ENCODE data around the gene TTI1.

GRCh38 chr20:37941332-37941731 lies 91.9 kb downstream of the TTI1 start:
- no peak for TF ChIP-seq POLR2AphosphoS5 (IDR thresholded peaks at IDR 0.05; ENCODE audit: low read depth, low read length)
- TF ChIP-seq POLR2A (IDR thresholded peaks at IDR 0.05; ENCODE audit: low read depth, low read length) = no peak
- TF ChIP-seq POU2F2 (IDR thresholded peaks at IDR 0.05; ENCODE audit: low read depth, low read length) = no peak
